ENCODE measurements around the gene AGPAT3. TPM values are rescaled to one million over a fixed set of nuclear protein-coding genes. Genes with fewer than 3 reads are reported as not detected.

AGPAT3 gene
- total RNA-seq, 1 experiment from 2014 or later, result 13.0 TPM

- Histone ChIP-seq H3K4me1 (ENCODE audit: insufficient read depth, low read length) (no peaks in the 10 kb centered on the region), H4K91ac (ENCODE audit: insufficient read length, low read depth, low read length) (no peak overlapping the region), H2AFZ (ENCODE audit: low read length) (no peak overlapping the region), H3K27ac (ENCODE audit: insufficient read length, low read depth, low read length) (no peak overlapping the region), H3K9me3 (ENCODE audit: control insufficient read depth, low read depth, low read length) (no peaks in the 10 kb centered on the region), H3K79me1 (ENCODE audit: insufficient read depth, low read depth, low read length, poor library complexity, severe bottlenecking) (no peaks in the 10 kb centered on the region), H2AK5ac (ENCODE audit: insufficient read length, low read length) (no peak overlapping the region), H3K9ac (ENCODE audit: extremely low read depth, insufficient read length, low read length) (no peak overlapping the region), H4K8ac (replicated peaks; ENCODE audit: insufficient read length, low read depth, low read length) (no peak overlapping the region), H3K79me2 (ENCODE audit: insufficient read depth, low read length) (no peaks in the 10 kb centered on the region), H3T11ph (ENCODE audit: low read length) (no peak overlapping the region), H4K5ac (ENCODE audit: insufficient read length, low read depth, low read length) (no peak overlapping the region), H3K18ac (ENCODE audit: insufficient read length, low read depth, low read length) (no peak overlapping the region), H3K27me3 (ENCODE audit: insufficient read depth, low read length) (no peaks in the 10 kb centered on the region), H3K14ac (ENCODE audit: insufficient read depth, low read length) (no peak overlapping the region), H3K23ac (ENCODE audit: insufficient read length, low read depth, low read length) (no peak overlapping the region), H2BK15ac (ENCODE audit: low read depth, low read length) (no peak overlapping the region), H2BK12ac (ENCODE audit: insufficient read length, low read depth, low read length) (no peak overlapping the region), H2BK5ac (ENCODE audit: insufficient read length, low read length) (no peak overlapping the region), H3K4me2 (ENCODE audit: insufficient read depth, insufficient read length, low read length) (no peak overlapping the region), H2BK120ac (ENCODE audit: low read depth, low read length, poor library complexity, severe bottlenecking) (no peak overlapping the region), H3K56ac (ENCODE audit: insufficient read length, low read depth, low read length) (no peak overlapping the region), H3K4ac (ENCODE audit: low read depth, low read length) (no peak overlapping the region), H2BK20ac (ENCODE audit: low read depth, low read length, poor library complexity, severe bottlenecking) (no peak overlapping the region), H3K23me2 (ENCODE audit: insufficient read length, low read depth, low read length, poor library complexity, severe bottlenecking) (no peaks in the 10 kb centered on the region), H4K20me1 (ENCODE audit: control insufficient read depth, insufficient read depth, insufficient read length) (no peaks in the 10 kb centered on the region)
- WGBS (ENCODE audit: extremely low coverage, insufficient read length, low lambda C conversion rate), result no CpG with 5 or more reads among the region's 19 CpGs
- TF ChIP-seq, protein P1, sequence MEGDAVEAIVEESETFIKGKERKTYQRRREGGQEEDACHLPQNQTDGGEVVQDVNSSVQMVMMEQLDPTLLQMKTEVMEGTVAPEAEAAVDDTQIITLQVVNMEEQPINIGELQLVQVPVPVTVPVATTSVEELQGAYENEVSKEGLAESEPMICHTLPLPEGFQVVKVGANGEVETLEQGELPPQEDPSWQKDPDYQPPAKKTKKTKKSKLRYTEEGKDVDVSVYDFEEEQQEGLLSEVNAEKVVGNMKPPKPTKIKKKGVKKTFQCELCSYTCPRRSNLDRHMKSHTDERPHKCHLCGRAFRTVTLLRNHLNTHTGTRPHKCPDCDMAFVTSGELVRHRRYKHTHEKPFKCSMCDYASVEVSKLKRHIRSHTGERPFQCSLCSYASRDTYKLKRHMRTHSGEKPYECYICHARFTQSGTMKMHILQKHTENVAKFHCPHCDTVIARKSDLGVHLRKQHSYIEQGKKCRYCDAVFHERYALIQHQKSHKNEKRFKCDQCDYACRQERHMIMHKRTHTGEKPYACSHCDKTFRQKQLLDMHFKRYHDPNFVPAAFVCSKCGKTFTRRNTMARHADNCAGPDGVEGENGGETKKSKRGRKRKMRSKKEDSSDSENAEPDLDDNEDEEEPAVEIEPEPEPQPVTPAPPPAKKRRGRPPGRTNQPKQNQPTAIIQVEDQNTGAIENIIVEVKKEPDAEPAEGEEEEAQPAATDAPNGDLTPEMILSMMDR (conservative IDR thresholded peaks at IDR 0.05), result no peak
- no peak for DNase-seq
- peak overlapping the region in 1 of 3 experiments; percentile 54; a peak in 2 of 7 replicates for H3K27ac Mint-ChIP-seq
- no peaks in the 10 kb centered on the region; the same call in 1 of the 2 replicates for H3K27me3 Mint-ChIP-seq (ENCODE audit: low read depth)
- H3K9me3 Mint-ChIP-seq, result no peaks in the 10 kb centered on the region
- 0 out of 7 replicates have a peak, but pooled peaks cover 0 to 1% (median 0%) of the 10 kb centered on the region in 3 experiments for H3K36me3 Mint-ChIP-seq (ENCODE audit: insufficient read depth in 1 of 3, low read depth in 3 of 3)
- no peak overlapping the region; a peak in 1 of 5 replicates for H3K4me3 Mint-ChIP-seq
- peaks cover 3 to 11% of the 10 kb centered on the region in 2 experiments for H3K4me1 Mint-ChIP-seq
Measured at GRCh38 chr21:43909741-43910400, 44.8 kb downstream of the AGPAT3 start.
